Esophagus muscularis mucosa (tissue), 4 donors: ENCODE data around the gene NCOA1.

Experiments
- CTCF ChIP-seq, 3 experiments: fragments of 200-600 bp in 2 of 3; fragments of 450-650 bp in 1 of 3; sonication (generic) in 2 of 3; IDR thresholded peaks; one replicate each; pipeline ENCODE4 v1.5.1; 2017 to 2019; ENCODE audit warnings: antibody characterized with exemption in 3 of 3, mild to moderate bottlenecking in 2 of 3, moderate library complexity in 1 of 3
- EP300 ChIP-seq: sonication (generic); formaldehyde crosslinking; IDR thresholded peaks from one replicate; pipeline ENCODE4 v1.6.1; 2017; ENCODE audit warnings: antibody characterized with exemption
- POLR2A ChIP-seq: fragments of 450-650 bp; IDR thresholded peaks from one replicate; pipeline ENCODE4 v1.6.1; 2017; ENCODE audit warnings: antibody characterized with exemption, moderate library complexity, mild to moderate bottlenecking, low read depth

GRCh38 chr2:24708537-24709152 is 217.6 kb downstream of the NCOA1 start:
- TF ChIP-seq CTCF (IDR thresholded peaks at IDR 0.05) (no peak), POLR2A (no peak), EP300 (no peak)
